GM12864 (cell line): ENCODE data around the gene SPRR4.
A peak's percentile ranks its signal among the peaks of the same experiment; 100 is the strongest.

ENCODE experiments used
- DNase-seq: peaks from one replicate; pipeline ENCODE4 v3.0.0-alpha.2; 2011; ENCODE audit warnings: low read depth
- H3K4me3 ChIP-seq: 2 replicates; pipeline ENCODE4 v1.5.1; 2011; ENCODE audit warnings: mild to moderate bottlenecking, low read depth, low read length, control low read depth
- TF ChIP-seq, protein P1 (sequence below): IDR thresholded peaks from 2 replicates; pipeline ENCODE4 v1.5.1; 2011; ENCODE audit warnings: low read depth, mild to moderate bottlenecking, moderate library complexity, low read length, control low read depth, inconsistent platforms; ENCODE audit errors: missing control alignments

Gene SPRR4

GRCh38 chr1:152957561-152957960, 12.9 kb upstream of the SPRR4 start:
- TF ChIP-seq, protein P1, sequence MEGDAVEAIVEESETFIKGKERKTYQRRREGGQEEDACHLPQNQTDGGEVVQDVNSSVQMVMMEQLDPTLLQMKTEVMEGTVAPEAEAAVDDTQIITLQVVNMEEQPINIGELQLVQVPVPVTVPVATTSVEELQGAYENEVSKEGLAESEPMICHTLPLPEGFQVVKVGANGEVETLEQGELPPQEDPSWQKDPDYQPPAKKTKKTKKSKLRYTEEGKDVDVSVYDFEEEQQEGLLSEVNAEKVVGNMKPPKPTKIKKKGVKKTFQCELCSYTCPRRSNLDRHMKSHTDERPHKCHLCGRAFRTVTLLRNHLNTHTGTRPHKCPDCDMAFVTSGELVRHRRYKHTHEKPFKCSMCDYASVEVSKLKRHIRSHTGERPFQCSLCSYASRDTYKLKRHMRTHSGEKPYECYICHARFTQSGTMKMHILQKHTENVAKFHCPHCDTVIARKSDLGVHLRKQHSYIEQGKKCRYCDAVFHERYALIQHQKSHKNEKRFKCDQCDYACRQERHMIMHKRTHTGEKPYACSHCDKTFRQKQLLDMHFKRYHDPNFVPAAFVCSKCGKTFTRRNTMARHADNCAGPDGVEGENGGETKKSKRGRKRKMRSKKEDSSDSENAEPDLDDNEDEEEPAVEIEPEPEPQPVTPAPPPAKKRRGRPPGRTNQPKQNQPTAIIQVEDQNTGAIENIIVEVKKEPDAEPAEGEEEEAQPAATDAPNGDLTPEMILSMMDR: no peak
- no peak for DNase-seq
- no peak overlapping the region for H3K4me3 ChIP-seq

GRCh38 chr1:152959273-152959672, 11.2 kb upstream of the SPRR4 start:
- no peak for DNase-seq
- TF ChIP-seq, protein P1: no peak
- H3K4me3 ChIP-seq: no peak overlapping the region

DNA sequence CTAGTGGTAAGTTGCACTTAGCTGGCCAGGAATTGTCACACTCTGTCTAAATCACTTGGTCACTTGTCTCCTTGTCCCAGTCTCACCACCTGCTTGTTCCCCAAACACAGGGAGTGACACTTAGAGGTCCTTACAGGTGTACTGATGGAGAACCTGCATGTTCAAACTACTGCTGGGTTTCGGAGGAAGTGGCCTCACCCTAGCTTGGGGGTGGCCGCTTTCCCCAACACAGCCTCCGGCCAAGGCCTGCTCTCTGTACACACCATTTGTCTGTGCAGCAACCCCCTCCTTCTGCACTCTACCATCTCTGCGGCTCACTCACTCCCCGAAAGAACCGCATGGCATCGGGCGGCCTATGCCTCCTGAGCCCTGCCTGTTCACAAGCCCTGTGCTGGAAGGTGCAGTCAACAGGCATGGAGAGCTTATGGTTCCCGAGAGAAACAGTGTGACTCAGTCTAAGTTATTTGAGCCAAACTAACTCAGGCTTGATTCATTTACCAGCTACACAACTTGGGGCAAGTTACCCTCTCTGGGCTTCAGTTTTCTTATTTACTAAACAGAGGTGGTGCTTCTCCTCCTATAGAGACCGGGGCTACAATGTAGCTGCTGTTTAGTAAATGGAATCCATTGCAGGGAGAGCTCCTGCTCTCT, 10.5 kb upstream of the SPRR4 start:
- no peak overlapping the region for H3K4me3 ChIP-seq
- TF ChIP-seq, protein P1: no peak
- DNase-seq: no peak

DNA sequence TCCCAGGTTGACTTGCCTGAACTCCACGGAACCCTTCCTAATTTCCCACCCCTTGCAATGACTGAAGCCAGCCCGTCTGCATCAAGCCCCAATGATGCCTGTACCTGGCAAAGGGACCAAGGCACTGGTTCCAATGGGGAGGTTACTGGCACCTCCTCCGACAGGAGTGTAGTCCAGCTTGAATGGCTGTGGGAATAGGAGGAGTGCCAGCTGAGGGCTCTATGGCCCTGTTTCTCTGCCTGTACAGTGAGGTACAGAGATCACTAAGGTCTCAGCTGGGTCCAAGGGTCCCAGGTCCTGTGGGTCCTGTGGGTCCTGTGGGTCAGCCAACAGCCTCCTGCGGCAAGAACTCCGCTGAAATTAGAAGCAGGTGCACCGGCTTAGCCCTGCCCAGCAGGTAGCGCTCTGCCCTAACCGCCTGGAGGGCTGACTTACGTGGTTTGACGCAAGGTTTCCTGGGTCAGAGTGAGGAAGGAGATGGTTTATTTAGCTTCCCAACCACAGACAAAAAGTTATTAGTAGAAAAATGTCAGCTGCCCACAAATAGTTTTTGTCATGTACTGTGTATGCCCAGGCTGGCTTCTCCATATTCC, 9.9 kb upstream of the SPRR4 start:
- TF ChIP-seq, protein P1: peak; percentile 64
- H3K4me3 ChIP-seq: no peak overlapping the region
- DNase-seq: peak; percentile 8

DNA sequence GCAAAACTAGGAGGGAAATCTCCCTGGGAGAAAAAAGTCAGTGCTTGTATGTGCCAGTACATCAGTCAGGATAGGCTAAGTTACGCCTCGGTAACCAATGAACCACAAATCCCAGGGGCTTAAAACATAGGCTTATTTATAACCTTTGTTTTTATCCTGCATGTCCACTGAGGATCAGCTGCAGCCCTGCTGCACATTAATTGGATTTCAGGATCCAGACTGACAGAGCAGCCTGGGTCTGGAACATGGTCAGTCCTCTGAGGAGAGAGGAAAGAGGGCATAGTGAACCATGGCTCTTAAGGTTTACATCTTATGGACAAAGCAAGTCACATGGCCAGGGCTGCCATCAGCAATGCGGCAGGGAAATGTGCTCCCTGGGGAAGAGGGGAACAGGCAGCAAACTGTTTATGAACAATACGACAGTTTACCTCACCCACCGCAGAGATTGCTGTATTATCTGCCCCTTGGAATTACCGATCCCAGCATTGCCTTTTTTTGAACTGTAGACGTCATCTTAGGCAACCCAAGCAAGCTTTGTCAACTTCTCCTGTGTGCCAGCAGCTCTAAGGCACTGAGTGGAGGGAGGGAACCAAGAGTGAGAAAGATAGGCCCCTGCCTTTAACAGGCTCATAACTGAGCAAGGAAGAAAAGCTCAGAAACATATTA, 9.1 kb upstream of the SPRR4 start:
- DNase-seq: no peak
- no peak overlapping the region for H3K4me3 ChIP-seq
- TF ChIP-seq, protein P1: no peak

GRCh38 chr1:152962876-152963415, 7.5 kb upstream of the SPRR4 start:
- H3K4me3 ChIP-seq: no peak overlapping the region
- TF ChIP-seq, protein P1: no peak
- DNase-seq: no peak
